Endodermal cell (in vitro differentiated cells): ENCODE data around the gene LRPAP1. TPM values are rescaled to one million over a fixed set of nuclear protein-coding genes. Genes with fewer than 3 reads are reported as not detected.
A peak's percentile ranks its signal among the peaks of the same experiment; 100 is the strongest.
"Not testable (repeated sequence)": the region's sequence is repeated elsewhere in the genome, so short reads cannot be mapped to it uniquely, and the experiment has no call there.

Source experiments
- DNase-seq: peaks from one replicate; pipeline ENCODE4 v3.0.0-alpha.2; 2017
- H3K27ac ChIP-seq: 2 replicates; pipeline ENCODE4 v1.5.1; 2013; ENCODE audit warnings: mild to moderate bottlenecking, low read depth, low read length, moderate library complexity
- H3K27me3 ChIP-seq: 2 replicates; pipeline ENCODE4 v1.6.1; 2013; ENCODE audit warnings: mild to moderate bottlenecking, low read length, moderate library complexity; ENCODE audit not compliant: insufficient read depth, control insufficient read depth, poor library complexity, severe bottlenecking
- H3K36me3 ChIP-seq: 2 replicates; pipeline ENCODE4 v1.7.0; 2013; ENCODE audit warnings: mild to moderate bottlenecking, low read length, moderate library complexity; ENCODE audit not compliant: control insufficient read depth, insufficient read depth
- H3K4me1 ChIP-seq: one replicate; pipeline ENCODE4 v1.7.0; 2013; ENCODE audit warnings: low read length; ENCODE audit not compliant: control insufficient read depth, insufficient read depth
- H3K4me3 ChIP-seq: 2 replicates; pipeline ENCODE4 v1.5.1; 2013; ENCODE audit warnings: mild to moderate bottlenecking, low read length, moderate library complexity
- H3K9ac ChIP-seq: 2 replicates; pipeline ENCODE4 v1.6.1; 2013; ENCODE audit warnings: mild to moderate bottlenecking, low read length, moderate library complexity; ENCODE audit not compliant: poor library complexity, severe bottlenecking; ENCODE audit errors: extremely low read depth
- H3K9me3 ChIP-seq: 2 replicates; pipeline ENCODE4 v1.6.1; 2013; ENCODE audit warnings: mild to moderate bottlenecking, low read length, moderate library complexity; ENCODE audit not compliant: control insufficient read depth
- H3K27ac Mint-ChIP-seq: 2 replicates; pipeline ENCODE4 v1.8.0; 2020; ENCODE audit warnings: mixed read lengths
- H3K27me3 Mint-ChIP-seq: 2 replicates; pipeline ENCODE4 v1.8.0; 2021; ENCODE audit warnings: mild to moderate bottlenecking, mixed read lengths; ENCODE audit not compliant: insufficient read depth
- H3K36me3 Mint-ChIP-seq: 2 replicates; pipeline ENCODE4 v1.8.0; 2020; ENCODE audit warnings: low read depth, mixed read lengths
- H3K4me1 Mint-ChIP-seq: 2 replicates; pipeline ENCODE4 v1.8.0; 2020; ENCODE audit warnings: mixed read lengths
- H3K4me3 Mint-ChIP-seq: 2 replicates; pipeline ENCODE4 v1.8.0; 2020; ENCODE audit warnings: mild to moderate bottlenecking, moderate library complexity, mixed read lengths
- H3K9me3 Mint-ChIP-seq: 2 replicates; pipeline ENCODE4 v1.8.0; 2020; ENCODE audit warnings: mild to moderate bottlenecking, mixed read lengths
- WGBS, 2 experiments: methylation state at CpG; one replicate each; pipeline versions ENCODE4 v1.1.5 to v1.1.7; 2013; ENCODE audit warnings: missing lambda C conversion rate in 2 of 2, mixed read lengths in 1 of 2; ENCODE audit not compliant: insufficient coverage in 1 of 2, insufficient read length in 1 of 2; 5-methylcytosine and 5-hydroxymethylcytosine counted together
- total RNA-seq, 2 donors: library from RNA; stranded (reverse); fragmentation: NEBNext Ultra II Directional in 1 of 2; extraction: Animal tissue kit (Norgen Biotek cat#: 25700) in 1 of 2; gene quantifications; 2 replicates in 1 of 2; 3 replicates in 1 of 2; pipeline ENCODE4 v1.2.1, GENCODE V29; 2021

The LRPAP1 gene
- total RNA-seq, 2 donors from 2014 or later = 111 to 129 TPM

DNA sequence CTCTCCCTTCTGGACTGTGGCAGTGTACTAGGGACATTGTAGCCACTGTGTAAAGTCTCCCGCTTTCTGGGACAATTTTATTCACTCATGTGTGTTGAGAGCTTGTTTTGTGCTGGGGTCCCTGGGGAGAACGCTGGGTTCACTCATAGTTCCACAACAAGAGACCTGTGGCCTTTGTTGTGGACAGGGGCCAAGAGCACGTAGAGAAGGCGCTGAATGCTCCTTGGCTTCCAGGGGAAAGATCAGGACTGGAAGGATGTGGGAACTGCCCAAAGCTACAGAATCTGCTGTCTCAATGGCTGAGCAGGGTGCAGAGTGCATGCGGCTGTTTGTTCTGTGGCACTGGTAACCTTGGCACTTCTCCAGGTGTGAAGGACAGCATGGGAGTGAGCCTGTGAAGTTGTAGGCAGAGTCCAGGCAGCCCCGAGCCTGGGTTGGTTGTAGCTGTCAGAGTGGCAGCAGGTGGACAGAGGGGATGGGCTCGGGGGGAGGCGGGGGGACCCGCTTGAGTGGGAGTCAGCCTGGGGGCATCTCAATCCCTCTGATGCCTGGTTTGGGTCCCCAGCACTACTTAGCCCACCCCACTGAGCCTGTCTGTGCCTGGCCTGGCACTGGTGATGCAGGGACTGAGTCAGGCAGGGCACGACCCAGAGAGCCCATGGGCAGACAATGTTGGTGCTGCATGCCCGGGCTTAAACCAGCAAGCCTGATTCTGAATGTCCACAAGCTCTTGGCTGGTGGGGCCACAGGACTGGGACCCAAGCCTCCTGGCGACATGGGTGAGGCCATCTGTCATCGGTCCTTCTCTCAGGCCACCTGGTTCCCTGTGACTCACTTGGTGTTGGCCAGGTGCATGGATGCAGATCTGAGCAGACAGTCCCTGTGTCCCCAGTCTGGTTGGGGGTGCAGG lies 27.4 kb upstream of the LRPAP1 start:
- not testable (repeated sequence) for H3K4me1 Mint-ChIP-seq, H3K9me3 ChIP-seq, H3K9ac ChIP-seq, H3K9me3 Mint-ChIP-seq, H3K4me3 Mint-ChIP-seq, H3K4me1 ChIP-seq, H3K4me3 ChIP-seq, DNase-seq, H3K27me3 ChIP-seq, H3K27ac ChIP-seq, H3K27ac Mint-ChIP-seq, H3K36me3 ChIP-seq, H3K27me3 Mint-ChIP-seq, H3K36me3 Mint-ChIP-seq
- WGBS, 2 experiments = 80 to 89% methylated on average over 1 to 9 of the region's 13 CpGs

DNA sequence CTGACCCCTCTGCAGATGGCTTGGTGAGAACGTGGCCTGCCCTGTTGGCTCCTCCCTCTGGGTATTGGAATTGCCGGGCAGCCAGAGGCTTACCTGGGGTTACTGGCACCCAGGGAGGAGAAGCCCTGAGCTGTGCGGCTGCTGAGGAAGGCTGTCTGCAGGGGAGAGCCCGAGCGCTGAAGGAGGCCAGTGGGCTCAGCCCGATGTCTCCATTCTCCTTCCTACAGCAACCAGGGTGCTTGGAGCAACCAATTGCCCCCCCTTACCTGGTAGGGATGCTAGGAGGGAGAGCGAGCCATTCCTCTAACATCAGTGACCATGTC lies 26.3 kb upstream of the LRPAP1 start:
- not testable (repeated sequence) for H3K4me3 ChIP-seq, H3K4me1 ChIP-seq, H3K9me3 ChIP-seq, H3K36me3 ChIP-seq, H3K9me3 Mint-ChIP-seq, H3K9ac ChIP-seq, H3K36me3 Mint-ChIP-seq, H3K4me1 Mint-ChIP-seq, H3K27ac Mint-ChIP-seq, H3K27me3 ChIP-seq, H3K27me3 Mint-ChIP-seq, H3K27ac ChIP-seq, DNase-seq, H3K4me3 Mint-ChIP-seq
- 81% methylated on average over 7 of the region's 7 CpGs; no CpG with 5 or more reads in 1 of the 2 experiments for WGBS, 2 experiments

- H3K9me3 Mint-ChIP-seq, H3K27me3 ChIP-seq, H3K4me3 Mint-ChIP-seq, H3K27me3 Mint-ChIP-seq, H3K27ac Mint-ChIP-seq, H3K9me3 ChIP-seq, H3K4me1 Mint-ChIP-seq, H3K4me1 ChIP-seq, H3K27ac ChIP-seq, H3K4me3 ChIP-seq, DNase-seq, H3K36me3 ChIP-seq, H3K36me3 Mint-ChIP-seq, H3K9ac ChIP-seq: not testable (repeated sequence)
- 85 to 87% methylated on average over 5 to 17 of the region's 17 CpGs for WGBS, 2 experiments
Observed at GRCh38 chr4:3557676-3558513, 25.7 kb upstream of the LRPAP1 start.

- WGBS, 2 experiments = 84 to 90% methylated on average over 4 to 9 of the region's 9 CpGs
- H3K27ac Mint-ChIP-seq, H3K27ac ChIP-seq, H3K4me3 ChIP-seq, H3K27me3 Mint-ChIP-seq, H3K36me3 ChIP-seq, H3K4me1 Mint-ChIP-seq, DNase-seq, H3K9me3 ChIP-seq, H3K27me3 ChIP-seq, H3K9me3 Mint-ChIP-seq, H3K4me3 Mint-ChIP-seq, H3K36me3 Mint-ChIP-seq, H3K9ac ChIP-seq, H3K4me1 ChIP-seq: not testable (repeated sequence)
Observed at GRCh38 chr4:3557088-3557492, 24.9 kb upstream of the LRPAP1 start.

- H3K9ac ChIP-seq, H3K9me3 ChIP-seq, H3K4me3 ChIP-seq, H3K9me3 Mint-ChIP-seq, H3K4me3 Mint-ChIP-seq, H3K27me3 Mint-ChIP-seq, H3K4me1 ChIP-seq, H3K36me3 ChIP-seq, H3K27ac Mint-ChIP-seq, H3K36me3 Mint-ChIP-seq, H3K4me1 Mint-ChIP-seq, H3K27me3 ChIP-seq, H3K27ac ChIP-seq: not testable (repeated sequence)
- DNase-seq = peak; percentile 80
- WGBS, 2 experiments = 83 to 85% methylated on average over 5 to 15 of the region's 17 CpGs
Observed at GRCh38 chr4:3556244-3556867, 24.1 kb upstream of the LRPAP1 start.

DNA sequence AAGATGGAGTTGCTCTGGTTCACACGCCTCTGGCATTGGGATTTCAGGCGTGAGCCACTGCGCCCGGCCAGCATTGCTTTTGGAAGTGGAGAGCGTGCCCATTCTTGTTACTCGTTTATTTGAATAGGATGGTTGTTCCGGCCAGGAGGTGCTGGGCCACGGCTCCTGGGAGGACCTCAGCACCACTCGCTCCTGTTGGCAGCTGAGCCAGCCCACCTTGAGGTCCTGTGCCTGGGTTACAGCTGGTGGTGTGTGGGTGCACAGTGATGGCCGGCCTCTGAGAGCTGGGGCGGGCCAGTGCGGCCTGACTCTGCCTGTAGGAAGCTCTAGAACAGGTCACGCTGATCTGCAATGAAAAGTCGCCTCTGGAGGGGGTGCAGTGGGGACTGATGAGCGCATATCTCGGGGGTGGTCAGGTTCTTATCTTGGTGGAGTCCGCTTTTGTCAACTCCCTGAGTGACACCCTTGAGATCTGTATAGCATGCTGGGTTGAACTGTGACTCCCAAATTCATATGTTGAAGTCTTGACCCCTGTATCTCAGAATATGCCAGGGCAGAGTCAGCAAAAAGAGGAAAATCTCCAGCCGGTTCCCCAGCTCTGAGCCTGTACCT lies 23.3 kb upstream of the LRPAP1 start:
- WGBS, 2 experiments = 92 to 97% methylated on average over 9 to 18 of the region's 18 CpGs
- not testable (repeated sequence) for H3K9ac ChIP-seq, H3K27ac Mint-ChIP-seq

More for the DNA sequence above, 23.3 kb upstream of the LRPAP1 start:
- not testable (repeated sequence) for H3K27me3 Mint-ChIP-seq, H3K36me3 Mint-ChIP-seq, H3K27me3 ChIP-seq, H3K4me1 ChIP-seq, H3K9me3 Mint-ChIP-seq, H3K4me3 ChIP-seq, H3K36me3 ChIP-seq, DNase-seq, H3K9me3 ChIP-seq, H3K4me3 Mint-ChIP-seq, H3K27ac ChIP-seq, H3K4me1 Mint-ChIP-seq
